Activated CD4-positive, CD25-positive, alpha-beta regulatory T cell treated with anti-CD3 and anti-CD28 coated beads, Interleukin-2, amount 50 U/mL, for 16 hours (primary cell): Measurements from ENCODE around the gene KDM2A.

ENCODE experiments used
- DNase-seq: peaks from one replicate; pipeline ENCODE4 v3.0.0-alpha.2; 2020; ENCODE audit warnings: low read depth, low spot score

Gene KDM2A

GRCh38 chr11:67118801-67119584, at the start of gene KDM2A:
KDM2A (plus strand) TSS chr11:67119263; CDS start chr11:67121317, 2,054 bp downstream.
- DNase-seq: peak; percentile 97

GRCh38 chr11:67071420-67072284, 47.4 kb upstream of the KDM2A start:
- peak; percentile 36 for DNase-seq

GRCh38 chr11:67072295-67072694, 46.8 kb upstream of the KDM2A start:
- no peak for DNase-seq

GRCh38 chr11:67073908-67074307, 45.2 kb upstream of the KDM2A start:
- DNase-seq: no peak

- DNase-seq: no peak
These were observed 42.9 kb upstream of the KDM2A start for GRCh38 chr11:67076202-67076601.

- DNase-seq: no peak
These were observed 39.9 kb upstream of the KDM2A start for GRCh38 chr11:67079065-67079705.

- no peak for DNase-seq
These were observed 36.8 kb upstream of the KDM2A start for GRCh38 chr11:67082071-67082791.

- no peak for DNase-seq
These were observed 35.2 kb upstream of the KDM2A start for GRCh38 chr11:67083786-67084366.

GRCh38 chr11:67085617-67086016, 33.4 kb upstream of the KDM2A start:
- no peak for DNase-seq

- DNase-seq: no peak
These were observed 28.3 kb upstream of the KDM2A start for GRCh38 chr11:67090717-67091116.

GRCh38 chr11:67095214-67095507, 23.9 kb upstream of the KDM2A start:
- no peak for DNase-seq

GRCh38 chr11:67098799-67099429, 20.1 kb upstream of the KDM2A start:
- no peak for DNase-seq

- DNase-seq: no peak
These were observed 19.2 kb upstream of the KDM2A start for GRCh38 chr11:67099831-67100324.

GRCh38 chr11:67102664-67103063, 16.4 kb upstream of the KDM2A start:
- DNase-seq: no peak

- DNase-seq: no peak
These were observed 13.1 kb upstream of the KDM2A start for GRCh38 chr11:67105964-67106363.

- DNase-seq: no peak
These were observed 7.8 kb upstream of the KDM2A start for GRCh38 chr11:67111261-67111660.

- DNase-seq: no peak
These were observed 5.8 kb upstream of the KDM2A start for GRCh38 chr11:67113231-67113721.

GRCh38 chr11:67114275-67114896, 4.7 kb upstream of the KDM2A start:
- no peak for DNase-seq

GRCh38 chr11:67116758-67117105, 2.3 kb upstream of the KDM2A start:
- no peak for DNase-seq

- no peak for DNase-seq
These were observed 1.9 kb upstream of the KDM2A start for GRCh38 chr11:67117176-67117575.
